Endothelial cell of umbilical vein (primary cell): ENCODE measurements around the gene TAF6. TPM values are rescaled to one million over a fixed set of nuclear protein-coding genes. Genes with fewer than 3 reads are reported as not detected.

Source experiments
- BruUV-seq: library from RNA; stranded (reverse); fragments of 400-500 nt; replicated peaks from 2 replicates; lab custom pipeline; 2021; lab: Mats Ljungman, UMichigan
- CTCF ChIA-PET: fragments of 300-600, 350-600 bp; sonication (Branson Sonifier 250); formaldehyde crosslinking; loops from one replicate; lab custom pipeline; 2021; ENCODE audit warnings: antibody characterized with exemption, inconsistent platforms; lab: Charles Lee
- POLR2A ChIA-PET: fragments of 300-600, 350-600 bp; sonication (Branson Sonifier 250); formaldehyde crosslinking; loops from one replicate; lab custom pipeline; 2021; ENCODE audit warnings: antibody characterized with exemption, inconsistent platforms; lab: Charles Lee
- DNase-seq: peaks from one replicate; pipeline ENCODE4 v3.0.0-alpha.2; 2011; ENCODE audit warnings: low read depth, low spot score
- FAIRE-seq: peaks from 2 replicates; lab custom pipeline; 2011; peaks lifted over from hg19 to GRCh38; lab: Jason Lieb, UNC
- H2AFZ ChIP-seq: 2 replicates; pipeline ENCODE4 v1.6.0; 2012; ENCODE audit warnings: low read depth, low read length, control low read depth, inconsistent platforms
- H3K27ac ChIP-seq: 2 replicates; pipeline ENCODE4 v1.5.1; 2011; ENCODE audit warnings: low read depth, mild to moderate bottlenecking, control low read depth, low read length, moderate library complexity; ENCODE audit not compliant: insufficient read depth
- H3K27me3 ChIP-seq, 2 experiments: 2 replicates each; pipeline versions ENCODE4 v1.6.0 to v1.6.1; 2011; ENCODE audit warnings: low read length in 2 of 2, mixed read lengths in 1 of 2; ENCODE audit not compliant: control insufficient read depth in 2 of 2, insufficient read depth in 2 of 2
- H3K36me3 ChIP-seq, 2 experiments: 2 replicates in 1 of 2; 3 replicates in 1 of 2; pipeline ENCODE4 v1.5.1; 2011; ENCODE audit warnings: low read length in 2 of 2, mild to moderate bottlenecking in 1 of 2, moderate library complexity in 1 of 2; ENCODE audit not compliant: control insufficient read depth in 2 of 2, insufficient read depth in 2 of 2; ENCODE audit errors: extremely low read depth in 1 of 2
- H3K4me1 ChIP-seq: 3 replicates; pipeline ENCODE4 v1.5.1; 2011; ENCODE audit warnings: mild to moderate bottlenecking, low read length; ENCODE audit not compliant: control insufficient read depth, insufficient read depth; ENCODE audit errors: extremely low read depth
- H3K4me2 ChIP-seq: 2 replicates; pipeline ENCODE4 v1.6.1; 2011; ENCODE audit warnings: low read length, control low read depth, mixed read lengths; ENCODE audit not compliant: insufficient read depth
- H3K4me3 ChIP-seq, 3 experiments: fragments of 200-600 bp in 1 of 3; sonication (generic), shearing (Covaris generic) in 1 of 3; replicated peaks in 1 of 3; 2 replicates each; pipeline ENCODE4 v1.5.1; 2011 to 2016; ENCODE audit warnings: control low read depth in 3 of 3, low read length in 3 of 3, mild to moderate bottlenecking in 2 of 3, inconsistent platforms in 1 of 3, low read depth in 1 of 3, moderate library complexity in 1 of 3; ENCODE audit not compliant: insufficient read depth in 1 of 3
- H3K79me2 ChIP-seq: 2 replicates; pipeline ENCODE4 v1.6.0; 2012; ENCODE audit warnings: low read length, inconsistent platforms; ENCODE audit not compliant: control insufficient read depth, insufficient read depth
- H3K9ac ChIP-seq: replicated peaks from 2 replicates; pipeline ENCODE3; 2011; ENCODE audit warnings: low read length, control low read depth; ENCODE audit not compliant: insufficient read depth; ENCODE audit errors: extremely low read depth
- H3K9me1 ChIP-seq: replicated peaks from 3 replicates; pipeline ENCODE4 v1.6.0; 2011; ENCODE audit warnings: mild to moderate bottlenecking, low read length; ENCODE audit not compliant: control insufficient read depth, insufficient read depth; ENCODE audit errors: extremely low read depth
- H3K9me3 ChIP-seq: replicated peaks from 2 replicates; pipeline ENCODE4 v1.5.1; 2012; ENCODE audit warnings: low read length, inconsistent platforms; ENCODE audit not compliant: control insufficient read depth, insufficient read depth
- H4K20me1 ChIP-seq: replicated peaks from 2 replicates; pipeline ENCODE3; 2011; ENCODE audit warnings: mild to moderate bottlenecking, low read length; ENCODE audit not compliant: control insufficient read depth, insufficient read depth; ENCODE audit errors: extremely low read depth
- EZH2 ChIP-seq: IDR thresholded peaks from 2 replicates; pipeline ENCODE4 v1.6.1; 2012; ENCODE audit warnings: borderline replicate concordance, low read depth, mild to moderate bottlenecking, moderate library complexity, low read length, inconsistent platforms; ENCODE audit not compliant: severe bottlenecking
- MAX ChIP-seq: IDR thresholded peaks from 2 replicates; pipeline ENCODE4 v1.6.1; 2011; ENCODE audit not compliant: insufficient read depth, insufficient read length
- POLR2A ChIP-seq: IDR thresholded peaks from 2 replicates; pipeline ENCODE4 v1.6.1; 2012; ENCODE audit warnings: low read depth, mild to moderate bottlenecking, control low read depth, low read length
- dilution Hi-C: fragments of 300-500 bp; cut with MboI; formaldehyde crosslinking; loops from one replicate; pipeline ENCODE4 v1.15.0; 2019; ENCODE audit warnings: low sequenced_read_pairs; ENCODE audit not compliant: extremely low pct_ligation_motif_present
- intact Hi-C: fragments of 100-400 bp; cut with micrococcal nuclease; formaldehyde crosslinking; loops from one replicate; pipeline ENCODE4 v1.10.0; 2022
- polyA plus RNA-seq, 4 experiments: library from polyadenylated mRNA; depleted of rRNA in 3 of 4; stranded (reverse) in 3 of 4; unstranded in 1 of 4; fragments of >200 nt; gene quantifications; 2 replicates each; pipeline versions ENCODE4 v1.2.1 to v1.2.3, GENCODE V29; 2011 to 2012; ENCODE audit warnings: missing spikeins in 1 of 4
- total RNA-seq: library from RNA; stranded (reverse); gene quantifications from 2 replicates; pipeline ENCODE4 v1.2.3, GENCODE V29; 2021
- TF ChIP-seq, protein P1 (sequence below), 2 donors: IDR thresholded peaks; 1 replicate in 1 of 2; 2 replicates in 1 of 2; pipeline ENCODE4 v1.5.1; 2011; ENCODE audit warnings: low read length in 2 of 2, mild to moderate bottlenecking in 2 of 2, moderate library complexity in 2 of 2, control low read depth in 1 of 2, inconsistent platforms in 1 of 2, low read depth in 1 of 2; ENCODE audit not compliant: insufficient read depth in 1 of 2; ENCODE audit errors: extremely low read depth in 1 of 2

TAF6 gene
- total and polyA plus RNA-seq, 2 donors (not counting 3 experiments of a cell fraction or from before 2014, with no cell fraction given) = 32.7 to 64.6 TPM

- Histone ChIP-seq H3K27me3 (peaks cover 5 to 15% of the 10 kb centered on the region in 2 experiments), H3K4me3 (peak overlapping the region; percentile 34 to 67 (median 55)), H2AFZ (peak overlapping the region; percentile 88), H3K9me3 (no peaks in the 10 kb centered on the region), H3K9ac (no peak overlapping the region), H3K27ac (no peak overlapping the region), H3K4me2 (peak overlapping the region; percentile 84), H3K79me2 (no peaks in the 10 kb centered on the region), H3K9me1 (no peaks in the 10 kb centered on the region), H3K4me1 (peaks cover 14% of the 10 kb centered on the region), H3K36me3 (no peaks in the 10 kb centered on the region), H4K20me1 (no peaks in the 10 kb centered on the region)
- ChIA-PET POLR2A (no interaction called here), CTCF (interaction anchor here (0.8 to 4.4 kb wide), 9 partner anchors 9 to 37 kb away, joined by 3 to 17 read pairs (median 5); partner anchors contain the start of genes GPC2, LAMTOR4, STAG3 and TRAPPC14)
- FAIRE-seq (no peak), DNase-seq (no peak)
- TF ChIP-seq, protein P1, sequence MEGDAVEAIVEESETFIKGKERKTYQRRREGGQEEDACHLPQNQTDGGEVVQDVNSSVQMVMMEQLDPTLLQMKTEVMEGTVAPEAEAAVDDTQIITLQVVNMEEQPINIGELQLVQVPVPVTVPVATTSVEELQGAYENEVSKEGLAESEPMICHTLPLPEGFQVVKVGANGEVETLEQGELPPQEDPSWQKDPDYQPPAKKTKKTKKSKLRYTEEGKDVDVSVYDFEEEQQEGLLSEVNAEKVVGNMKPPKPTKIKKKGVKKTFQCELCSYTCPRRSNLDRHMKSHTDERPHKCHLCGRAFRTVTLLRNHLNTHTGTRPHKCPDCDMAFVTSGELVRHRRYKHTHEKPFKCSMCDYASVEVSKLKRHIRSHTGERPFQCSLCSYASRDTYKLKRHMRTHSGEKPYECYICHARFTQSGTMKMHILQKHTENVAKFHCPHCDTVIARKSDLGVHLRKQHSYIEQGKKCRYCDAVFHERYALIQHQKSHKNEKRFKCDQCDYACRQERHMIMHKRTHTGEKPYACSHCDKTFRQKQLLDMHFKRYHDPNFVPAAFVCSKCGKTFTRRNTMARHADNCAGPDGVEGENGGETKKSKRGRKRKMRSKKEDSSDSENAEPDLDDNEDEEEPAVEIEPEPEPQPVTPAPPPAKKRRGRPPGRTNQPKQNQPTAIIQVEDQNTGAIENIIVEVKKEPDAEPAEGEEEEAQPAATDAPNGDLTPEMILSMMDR (IDR thresholded peaks at IDR 0.05; ENCODE audit: extremely low read depth in 1 of 2, insufficient read depth in 1 of 2, low read depth in 1 of 2, low read length in 2 of 2) = no peak
- TF ChIP-seq POLR2A (peak; percentile 28), MAX (no peak), EZH2 (no peak)
- no TSS peak for BruUV-seq
- intact Hi-C loops = loop anchor here (1.0 kb wide), 1 partner anchor 10 kb away; the partner anchor contains the start of gene TRAPPC14
- dilution Hi-C loops = no loop called here
Observed at GRCh38 chr7:100167912-100168323, 48.8 kb upstream of the TAF6 start.
